HepG2 (cell line): ENCODE results near the gene IER2. TPM values are rescaled to one million over a fixed set of nuclear protein-coding genes. Genes with fewer than 3 reads are reported as not detected.

Experiments
- AHR ChIP-seq: IDR thresholded peaks from 2 replicates; pipeline ENCODE4 v1.6.1; 2018; ENCODE audit warnings: missing genetic modification reagents, missing compliant biosample characterization
- CAMTA2 ChIP-seq: sonication (generic); formaldehyde crosslinking; IDR thresholded peaks from 2 replicates; pipeline ENCODE4 v1.4.0; 2020; ENCODE audit warnings: mild to moderate bottlenecking, missing genetic modification reagents, borderline replicate concordance
- CHD4 ChIP-seq: fragments of 200-600 bp; sonication (generic); IDR thresholded peaks from 2 replicates; pipeline ENCODE4 v1.7.0; 2017; ENCODE audit warnings: mild to moderate bottlenecking, low read length, borderline replicate concordance
- GFI1 ChIP-seq: sonication (generic); formaldehyde crosslinking; IDR thresholded peaks from 2 replicates; pipeline ENCODE4 v1.5.0; 2020; ENCODE audit warnings: missing genetic modification reagents, mild to moderate bottlenecking, borderline replicate concordance
- MAFF ChIP-seq: IDR thresholded peaks from 2 replicates; pipeline ENCODE4 v1.6.1; 2011; ENCODE audit warnings: low read depth, low read length, improper control_type of control experiment
- MEF2D ChIP-seq: sonication (generic); formaldehyde crosslinking; IDR thresholded peaks from 2 replicates; pipeline ENCODE4 v1.5.1; 2020; ENCODE audit warnings: mild to moderate bottlenecking, missing genetic modification reagents
- PCBP1 ChIP-seq: fragments of 200-400 bp; formaldehyde crosslinking; IDR thresholded peaks from 2 replicates; pipeline ENCODE4 v1.6.1; 2017; ENCODE audit warnings: mild to moderate bottlenecking, low read depth, low read length, borderline replicate concordance
- PHF20 ChIP-seq: sonication (generic); formaldehyde crosslinking; IDR thresholded peaks from 2 replicates; pipeline ENCODE4 v1.5.0; 2020; ENCODE audit warnings: mild to moderate bottlenecking, missing genetic modification reagents
- STAT6 ChIP-seq: sonication (generic); formaldehyde crosslinking; IDR thresholded peaks from 2 replicates; pipeline ENCODE4 v1.4.0; 2020; ENCODE audit warnings: missing genetic modification reagents, mild to moderate bottlenecking, borderline replicate concordance
- TRAFD1 ChIP-seq: sonication (generic); formaldehyde crosslinking; IDR thresholded peaks from 2 replicates; pipeline ENCODE4 v1.5.1; 2020; ENCODE audit warnings: missing genetic modification reagents, mild to moderate bottlenecking, borderline replicate concordance
- U2AF1 ChIP-seq: fragments of 200-400 bp; formaldehyde crosslinking; optimal IDR thresholded peaks from 2 replicates; pipeline ENCODE3; 2017; ENCODE audit warnings: mild to moderate bottlenecking, low read depth, low read length
- ZBTB43 ChIP-seq: sonication (generic); formaldehyde crosslinking; conservative IDR thresholded peaks from 2 replicates; pipeline ENCODE4 v1.4.0; 2020; ENCODE audit warnings: missing genetic modification reagents
- ZNF234 ChIP-seq: sonication (generic); formaldehyde crosslinking; conservative IDR thresholded peaks from 2 replicates; pipeline ENCODE4 v1.5.1; 2020; ENCODE audit warnings: mild to moderate bottlenecking, missing genetic modification reagents
- ZNF878 ChIP-seq: sonication (generic); formaldehyde crosslinking; IDR thresholded peaks from 2 replicates; pipeline ENCODE4 v1.8.1; 2023; ENCODE audit warnings: mild to moderate bottlenecking, missing genetic modification reagents, moderate library complexity
- ZSCAN5A ChIP-seq: sonication (generic); formaldehyde crosslinking; IDR thresholded peaks from 2 replicates; pipeline ENCODE4 v1.8.0; 2022; ENCODE audit warnings: mild to moderate bottlenecking, missing genetic modification reagents, borderline replicate concordance
- ZXDC ChIP-seq: sonication (generic); formaldehyde crosslinking; IDR thresholded peaks from 2 replicates; pipeline ENCODE4 v1.5.0; 2020; ENCODE audit warnings: mild to moderate bottlenecking, missing genetic modification reagents
- polyA plus RNA-seq, 8 experiments: library from polyadenylated mRNA; depleted of rRNA in 3 of 8; stranded (reverse) in 7 of 8; unstranded in 1 of 8; fragments of >200 nt; fragmentation: Illumina TruSeq in 4 of 8; extraction: Trizol in 4 of 8; gene quantifications; 2 replicates each; pipeline versions ENCODE4 v1.2.1 to v1.2.3, GENCODE V29; 2011 to 2016; ENCODE audit warnings: low read depth in 4 of 8, missing spikeins in 1 of 8, mixed read lengths in 1 of 8; ENCODE audit not compliant: insufficient read depth in 1 of 8
- total RNA-seq, 5 experiments: library from RNA; depleted of rRNA; stranded (reverse); fragments of >200 nt; fragmentation: Illumina TruSeq; extraction: Trizol; gene quantifications; 2 replicates each; pipeline ENCODE4 v1.2.3, GENCODE V29; 2016; ENCODE audit warnings: low read depth in 1 of 5

Gene IER2
- total and polyA plus RNA-seq, 2 of the 13 experiments (the other 11 are each of a cell fraction or from before 2014, with no cell fraction given), result 10.1 to 14.3 TPM

GRCh38 chr19:13151605-13152355 is 1.6 kb downstream of the IER2 start (continued):
- TF ChIP-seq ZXDC (CRISPR knock-in tag) (no peak; the same call in 1 of the 2 replicates), U2AF1 (no peak), GFI1 (CRISPR knock-in tag) (peak; percentile 62; the same call in 1 of the 2 replicates), PHF20 (CRISPR knock-in tag) (no peak), PCBP1 (no peak), ZBTB43 (CRISPR knock-in tag) (0 out of 2 replicates have a peak, but pooled peaks have one; percentile 13), TRAFD1 (CRISPR knock-in tag) (no peak), CAMTA2 (no peak), STAT6 (no peak), ZNF234 (CRISPR knock-in tag) (no peak; the same call in 1 of the 2 replicates), MEF2D (CRISPR knock-in tag) (0 out of 2 replicates have a peak, but pooled peaks have one; percentile 42), AHR (CRISPR knock-in tag) (no peak), CHD4 (no peak), MAFF (no peak), ZNF878 (no peak), ZSCAN5A (CRISPR knock-in tag) (no peak)
